ENCODE data around the gene KNL1. TPM values are rescaled to one million over a fixed set of nuclear protein-coding genes. Genes with fewer than 3 reads are reported as not detected.
A peak's percentile ranks its signal among the peaks of the same experiment; 100 is the strongest.

The KNL1 gene
- total RNA-seq, 1 experiment from 2014 or later = 19.7 TPM

DNA sequence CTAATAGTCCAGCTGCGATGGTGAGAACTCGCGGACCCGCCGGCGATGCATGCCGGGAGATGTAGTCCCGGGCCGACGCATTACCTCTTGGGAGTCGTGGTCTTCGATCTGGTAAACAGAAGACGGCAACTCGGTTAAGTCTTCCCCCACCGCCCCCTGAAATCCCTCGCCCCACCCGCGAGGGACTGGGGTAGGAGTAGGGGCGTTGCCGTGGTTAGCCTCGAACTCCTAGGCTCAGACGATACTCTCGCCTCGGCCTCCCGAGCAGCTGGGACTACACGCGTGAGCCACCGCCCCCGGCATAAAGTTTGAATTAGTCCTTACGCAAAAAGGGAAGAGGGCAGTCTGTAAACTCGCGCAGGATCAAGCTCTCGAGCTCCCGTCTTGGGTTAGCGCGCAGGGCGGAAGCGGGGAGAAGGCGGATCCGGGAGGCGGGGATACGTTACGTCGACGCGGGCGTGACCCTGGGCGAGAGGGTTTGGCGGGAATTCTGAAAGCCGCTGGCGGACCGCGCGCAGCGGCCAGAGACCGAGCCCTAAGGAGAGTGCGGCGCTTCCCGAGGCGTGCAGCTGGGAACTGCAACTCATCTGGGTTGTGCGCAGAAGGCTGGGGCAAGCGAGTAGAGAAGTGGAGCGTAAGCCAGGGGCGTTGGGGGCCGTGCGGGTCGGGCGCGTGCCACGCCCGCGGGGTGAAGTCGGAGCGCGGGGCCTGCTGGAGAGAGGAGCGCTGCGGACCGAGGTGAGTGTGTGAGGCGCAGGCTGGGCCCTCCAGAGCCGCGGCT is 100.8 kb downstream of the KNL1 start, which contains the start of gene RAD51:
RAD51 (plus strand) TSS at position 487 of the 781 bp plus-strand sequence. CDS start 3,585 bp downstream, outside the sequence.
- Histone ChIP-seq H4K8ac (replicated peaks; ENCODE audit: insufficient read length, low read depth, low read length) (no peak within 1 kb of the TSS), H4K5ac (ENCODE audit: insufficient read length, low read depth, low read length) (no peak within 1 kb of the TSS), H2BK5ac (ENCODE audit: insufficient read length, low read length) (no peak within 1 kb of the TSS), H2BK120ac (ENCODE audit: low read depth, low read length, poor library complexity, severe bottlenecking) (no peak within 1 kb of the TSS), H2AK5ac (ENCODE audit: insufficient read length, low read length) (no peak within 1 kb of the TSS), H3K27me3 (ENCODE audit: insufficient read depth, low read length) (no peaks in the 10 kb centered on the region), H3K79me1 (ENCODE audit: insufficient read depth, low read depth, low read length, poor library complexity, severe bottlenecking) (no peaks in the 10 kb centered on the region), H3K79me2 (ENCODE audit: insufficient read depth, low read length) (no peaks in the 10 kb centered on the region; the same call in 1 of the 2 replicates), H2BK20ac (ENCODE audit: low read depth, low read length, poor library complexity, severe bottlenecking) (no peak within 1 kb of the TSS), H3K56ac (ENCODE audit: insufficient read length, low read depth, low read length) (no peak within 1 kb of the TSS), H4K20me1 (ENCODE audit: control insufficient read depth, insufficient read depth, insufficient read length) (no peaks in the 10 kb centered on the region), H3K14ac (ENCODE audit: insufficient read depth, low read length) (peak within 1 kb of the TSS; percentile 93), H3K27ac (ENCODE audit: insufficient read length, low read depth, low read length) (peak within 1 kb of the TSS; percentile 41), H2BK15ac (ENCODE audit: low read depth, low read length) (no peak within 1 kb of the TSS), H3K9ac (ENCODE audit: extremely low read depth, insufficient read length, low read length) (peak within 1 kb of the TSS; percentile 88), H4K91ac (ENCODE audit: insufficient read length, low read depth, low read length) (no peak within 1 kb of the TSS), H3K18ac (ENCODE audit: insufficient read length, low read depth, low read length) (peak within 1 kb of the TSS; percentile 66), H2BK12ac (ENCODE audit: insufficient read length, low read depth, low read length) (no peak within 1 kb of the TSS), H3K23ac (ENCODE audit: insufficient read length, low read depth, low read length) (no peak within 1 kb of the TSS), H3K9me3 (ENCODE audit: control insufficient read depth, low read depth, low read length) (no peaks in the 10 kb centered on the region), H3K4me1 (ENCODE audit: insufficient read depth, low read length) (no peaks in the 10 kb centered on the region; the same call in 1 of the 2 replicates), H3K4ac (ENCODE audit: low read depth, low read length) (no peak within 1 kb of the TSS), H3K23me2 (ENCODE audit: insufficient read length, low read depth, low read length, poor library complexity, severe bottlenecking) (no peaks in the 10 kb centered on the region), H3T11ph (ENCODE audit: low read length) (no peak within 1 kb of the TSS), H3K4me2 (ENCODE audit: insufficient read depth, insufficient read length, low read length) (peak within 1 kb of the TSS; percentile 83), H2AFZ (ENCODE audit: low read length) (no peak within 1 kb of the TSS)
- peak within 1 kb of the TSS; percentile 92 to 99 (median 97) for H3K27ac Mint-ChIP-seq
- peak within 1 kb of the TSS; percentile 87 to 98 for H3K4me3 Mint-ChIP-seq
- WGBS (ENCODE audit: extremely low coverage, insufficient read length, low lambda C conversion rate) = no CpG with 5 or more reads among the region's 81 CpGs
- TF ChIP-seq, protein P1, sequence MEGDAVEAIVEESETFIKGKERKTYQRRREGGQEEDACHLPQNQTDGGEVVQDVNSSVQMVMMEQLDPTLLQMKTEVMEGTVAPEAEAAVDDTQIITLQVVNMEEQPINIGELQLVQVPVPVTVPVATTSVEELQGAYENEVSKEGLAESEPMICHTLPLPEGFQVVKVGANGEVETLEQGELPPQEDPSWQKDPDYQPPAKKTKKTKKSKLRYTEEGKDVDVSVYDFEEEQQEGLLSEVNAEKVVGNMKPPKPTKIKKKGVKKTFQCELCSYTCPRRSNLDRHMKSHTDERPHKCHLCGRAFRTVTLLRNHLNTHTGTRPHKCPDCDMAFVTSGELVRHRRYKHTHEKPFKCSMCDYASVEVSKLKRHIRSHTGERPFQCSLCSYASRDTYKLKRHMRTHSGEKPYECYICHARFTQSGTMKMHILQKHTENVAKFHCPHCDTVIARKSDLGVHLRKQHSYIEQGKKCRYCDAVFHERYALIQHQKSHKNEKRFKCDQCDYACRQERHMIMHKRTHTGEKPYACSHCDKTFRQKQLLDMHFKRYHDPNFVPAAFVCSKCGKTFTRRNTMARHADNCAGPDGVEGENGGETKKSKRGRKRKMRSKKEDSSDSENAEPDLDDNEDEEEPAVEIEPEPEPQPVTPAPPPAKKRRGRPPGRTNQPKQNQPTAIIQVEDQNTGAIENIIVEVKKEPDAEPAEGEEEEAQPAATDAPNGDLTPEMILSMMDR (conservative IDR thresholded peaks at IDR 0.05) = no peak
- no peaks in the 10 kb centered on the region; the same call in 1 of the 2 replicates for H3K27me3 Mint-ChIP-seq (ENCODE audit: low read depth)
- H3K36me3 Mint-ChIP-seq (ENCODE audit: insufficient read depth in 1 of 3, low read depth in 3 of 3) = peaks cover 8 to 29% (median 21%) of the 10 kb centered on the region in 3 experiments; a peak in 6 of 7 replicates
- peak; percentile 90 for DNase-seq
- peaks cover 7 to 17% of the 10 kb centered on the region in 2 experiments for H3K4me1 Mint-ChIP-seq
- H3K9me3 Mint-ChIP-seq = no peaks in the 10 kb centered on the region; a peak in 1 of 5 replicates
